HFFc6 (cell line): Measurements from ENCODE around the gene NPAS2. TPM values are rescaled to one million over a fixed set of nuclear protein-coding genes. Genes with fewer than 3 reads are reported as not detected.

ENCODE experiments used
- DNase-seq: peaks from one replicate; pipeline ENCODE4 v3.0.0-alpha.2; 2018
- H3K27ac Mint-ChIP-seq: 2 replicates; pipeline ENCODE4 v1.8.0; 2020; ENCODE audit warnings: mild to moderate bottlenecking, mixed read lengths
- H3K27me3 Mint-ChIP-seq: 2 replicates; pipeline ENCODE4 v1.8.0; 2021; ENCODE audit warnings: mild to moderate bottlenecking, moderate library complexity, mixed read lengths; ENCODE audit not compliant: insufficient read depth
- H3K36me3 Mint-ChIP-seq: 2 replicates; pipeline ENCODE4 v1.8.0; 2021; ENCODE audit warnings: low read depth, mixed read lengths
- H3K4me1 Mint-ChIP-seq: 2 replicates; pipeline ENCODE4 v1.8.0; 2020; ENCODE audit warnings: low read depth, mixed read lengths
- H3K4me3 Mint-ChIP-seq: 2 replicates; pipeline ENCODE4 v1.8.0; 2020; ENCODE audit warnings: mild to moderate bottlenecking, moderate library complexity, mixed read lengths
- H3K9me3 Mint-ChIP-seq: 2 replicates; pipeline ENCODE4 v1.8.0; 2020; ENCODE audit warnings: mild to moderate bottlenecking, mixed read lengths
- CTCF ChIP-seq: fragments of 200-600 bp; sonication (generic); IDR thresholded peaks from 2 replicates; pipeline ENCODE4 v1.5.0; 2021; ENCODE audit warnings: antibody characterized with exemption, mild to moderate bottlenecking
- total RNA-seq, 6 experiments: library from RNA; stranded (reverse); fragmentation: NEBNext Ultra II Directional; extraction: Animal tissue kit (Norgen Biotek cat#: 25700); gene quantifications; 2 replicates in 1 of 6; 3 replicates in 5 of 6; pipeline ENCODE4 v1.2.3, GENCODE V29; 2021

Gene NPAS2
- total RNA-seq, 6 experiments from 2014 or later = 8.8 to 14.7 (median 9.3) TPM

GRCh38 chr2:100960688-100961087, 140.7 kb downstream of the NPAS2 start:
- H3K27ac Mint-ChIP-seq = no peak overlapping the region
- TF ChIP-seq CTCF = no peak
- peaks cover 70% of the 10 kb centered on the region for H3K4me1 Mint-ChIP-seq
- H3K4me3 Mint-ChIP-seq = no peak overlapping the region
- no peaks in the 10 kb centered on the region for H3K36me3 Mint-ChIP-seq
- no peaks in the 10 kb centered on the region for H3K9me3 Mint-ChIP-seq
- no peaks in the 10 kb centered on the region for H3K27me3 Mint-ChIP-seq
- no peak for DNase-seq

DNA sequence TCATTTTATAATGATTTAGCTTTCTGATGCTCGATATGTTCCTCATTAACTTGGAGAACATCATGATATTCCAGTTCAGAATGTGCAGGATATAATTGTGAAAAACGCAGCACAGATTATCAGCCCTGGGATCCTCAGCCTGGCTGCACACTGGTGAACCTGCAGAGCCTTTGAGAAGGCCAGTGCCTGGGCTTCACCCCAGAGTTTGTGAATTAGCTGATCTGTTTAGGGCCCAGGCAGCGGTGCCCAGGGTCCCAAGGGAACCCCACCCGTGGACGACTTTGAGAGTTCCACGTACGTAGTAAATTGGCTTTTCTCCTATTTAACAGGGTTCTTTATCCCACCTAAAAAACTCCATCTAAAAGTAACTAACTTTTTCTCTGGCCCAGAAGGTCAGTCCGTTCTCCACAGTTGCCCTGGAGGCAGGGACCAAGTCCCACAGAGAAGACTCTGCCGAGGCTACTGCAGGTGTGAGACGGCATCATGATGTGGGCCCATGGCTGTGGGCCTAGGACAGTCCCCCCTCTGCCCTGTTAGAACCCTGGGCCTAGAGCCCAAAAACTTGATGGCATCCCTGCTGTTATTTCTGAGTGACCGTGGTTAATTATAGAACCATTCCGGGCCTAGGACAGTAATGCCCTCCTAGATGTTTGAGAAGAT, 142.6 kb downstream of the NPAS2 start:
- peaks cover 64% of the 10 kb centered on the region for H3K4me1 Mint-ChIP-seq
- no peaks in the 10 kb centered on the region for H3K9me3 Mint-ChIP-seq
- no peak for DNase-seq
- no peak for TF ChIP-seq CTCF
- H3K27ac Mint-ChIP-seq = no peak overlapping the region
- H3K36me3 Mint-ChIP-seq = no peaks in the 10 kb centered on the region; the same call in 1 of the 2 replicates
- peaks cover 3% of the 10 kb centered on the region; the same call in 1 of the 2 replicates for H3K27me3 Mint-ChIP-seq
- H3K4me3 Mint-ChIP-seq = no peak overlapping the region

GRCh38 chr2:100963026-100963375, 143.1 kb downstream of the NPAS2 start:
- TF ChIP-seq CTCF = no peak
- Mint-ChIP-seq H3K4me1 (peaks cover 58% of the 10 kb centered on the region), H3K36me3 (no peaks in the 10 kb centered on the region; the same call in 1 of the 2 replicates), H3K9me3 (no peaks in the 10 kb centered on the region), H3K27me3 (peaks cover 3% of the 10 kb centered on the region; the same call in 1 of the 2 replicates), H3K27ac (no peak overlapping the region), H3K4me3 (no peak overlapping the region)
- DNase-seq = no peak

DNA sequence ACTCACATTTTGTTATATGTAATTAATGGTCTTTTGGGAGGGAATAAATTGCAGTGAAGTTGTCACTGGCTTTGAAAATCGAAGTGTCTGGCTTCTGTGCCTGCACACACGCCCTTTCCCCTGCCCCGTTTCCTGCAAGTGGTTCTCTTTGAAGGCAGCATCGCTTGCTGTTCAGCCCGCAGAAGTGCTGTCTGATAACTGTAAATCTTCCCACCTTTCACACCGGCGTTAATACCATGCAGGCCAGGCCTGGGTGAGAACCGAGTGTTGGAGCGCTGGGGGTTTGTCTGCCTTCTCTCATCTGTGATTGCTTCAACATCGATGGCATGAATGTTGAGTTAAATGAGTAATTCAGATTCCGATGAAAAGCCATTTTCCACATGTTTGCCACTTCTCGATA, 144.3 kb downstream of the NPAS2 start:
- Mint-ChIP-seq H3K27me3 (peaks cover 3% of the 10 kb centered on the region; the same call in 1 of the 2 replicates), H3K27ac (no peak overlapping the region), H3K4me1 (peaks cover 46% of the 10 kb centered on the region), H3K36me3 (no peaks in the 10 kb centered on the region; the same call in 1 of the 2 replicates), H3K4me3 (no peak overlapping the region), H3K9me3 (no peaks in the 10 kb centered on the region)
- no peak for TF ChIP-seq CTCF
- no peak for DNase-seq

- peaks cover 41% of the 10 kb centered on the region for H3K4me1 Mint-ChIP-seq
- H3K36me3 Mint-ChIP-seq = no peaks in the 10 kb centered on the region; the same call in 1 of the 2 replicates
- H3K27me3 Mint-ChIP-seq = peaks cover 3% of the 10 kb centered on the region; the same call in 1 of the 2 replicates
- no peak for TF ChIP-seq CTCF
- H3K9me3 Mint-ChIP-seq = no peaks in the 10 kb centered on the region
- H3K27ac Mint-ChIP-seq = peak overlapping the region; percentile 26; the same call in 1 of the 2 replicates
- DNase-seq = no peak
- H3K4me3 Mint-ChIP-seq = no peak overlapping the region; the same call in 1 of the 2 replicates
Observed at GRCh38 chr2:100964681-100965169, 144.8 kb downstream of the NPAS2 start.
